Lower lobe of right lung (tissue), 2 donors: Measurements from ENCODE around the gene TRAPPC2. TPM values are rescaled to one million over a fixed set of nuclear protein-coding genes. Genes with fewer than 3 reads are reported as not detected.

Experiments
- ATAC-seq, 2 donors: fragments of 200-7000 bp; cut with Tn5 transposase; one replicate each; pipeline ENCODE4 v1.9.1; 2020 to 2022; ENCODE audit warnings: mild to moderate bottlenecking in 2 of 2, moderate library complexity in 2 of 2
- DNase-seq: peaks from one replicate; pipeline ENCODE4 v3.0.0-alpha.2; 2020
- H3K27ac ChIP-seq: fragments of 200-600 bp; one replicate; pipeline ENCODE4 v1.8.0; 2022
- H3K27me3 ChIP-seq: fragments of 200-600 bp; one replicate; pipeline ENCODE4 v1.8.0; 2022; ENCODE audit warnings: low read depth
- H3K36me3 ChIP-seq: fragments of 200-600 bp; one replicate; pipeline ENCODE4 v1.8.0; 2022; ENCODE audit warnings: mild to moderate bottlenecking
- H3K4me1 ChIP-seq: fragments of 200-600 bp; one replicate; pipeline ENCODE4 v1.8.0; 2022
- H3K4me3 ChIP-seq: fragments of 200-600 bp; one replicate; pipeline ENCODE4 v1.8.0; 2022; ENCODE audit warnings: mild to moderate bottlenecking
- H3K9me3 ChIP-seq: fragments of 200-600 bp; one replicate; pipeline ENCODE4 v1.8.0; 2022
- intact Hi-C: fragments of 100-400 bp; cut with DNase I; formaldehyde crosslinking; loops from one replicate; pipeline ENCODE4 v1.11.0; 2022
- total RNA-seq: library from RNA; stranded (reverse); fragmentation: NEBNext Ultra II Directional; extraction: Animal tissue kit (Norgen Biotek cat#: 25700); gene quantifications from one replicate; pipeline ENCODE4 v1.2.1, GENCODE V29; 2021
- TF ChIP-seq, protein P1 (sequence below): fragments of 200-600 bp; IDR thresholded peaks from one replicate; pipeline ENCODE4 v1.8.0; 2022; ENCODE audit warnings: antibody characterized with exemption, mild to moderate bottlenecking
- donor health status: DM: no; HTN: yes; CAD: no; lungs with severe emphysema.

Gene TRAPPC2
- total RNA-seq, 1 donor from 2014 or later = 15.8 TPM

DNA sequence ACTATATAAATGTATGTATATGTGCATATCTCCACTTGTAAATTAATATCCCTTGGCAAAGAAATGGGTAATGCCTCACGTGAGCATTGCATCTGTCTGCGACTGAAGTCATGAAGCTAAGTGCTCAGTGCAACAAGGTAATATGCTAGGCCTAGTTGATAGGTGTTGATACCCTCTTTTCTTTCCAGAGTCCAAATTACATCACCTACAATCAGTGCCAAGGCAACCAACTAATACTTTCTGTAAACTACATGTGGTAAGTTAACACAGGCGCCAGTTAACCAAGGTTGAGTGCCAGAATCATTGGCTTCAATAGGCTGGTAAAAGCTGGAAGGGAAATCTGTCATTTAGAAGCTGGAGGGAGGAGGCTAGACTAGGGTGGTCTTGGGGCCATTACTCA is 41.4 kb upstream of the TRAPPC2 start:
- Histone ChIP-seq H3K4me3 (no peak overlapping the region), H3K4me1 (no peaks in the 10 kb centered on the region), H3K9me3 (no peaks in the 10 kb centered on the region), H3K36me3 (peaks cover 25% of the 10 kb centered on the region), H3K27me3 (no peaks in the 10 kb centered on the region), H3K27ac (no peak overlapping the region)
- DNase-seq (no peak), ATAC-seq (no peak)
- intact Hi-C loops = no loop called here
- TF ChIP-seq, protein P1, sequence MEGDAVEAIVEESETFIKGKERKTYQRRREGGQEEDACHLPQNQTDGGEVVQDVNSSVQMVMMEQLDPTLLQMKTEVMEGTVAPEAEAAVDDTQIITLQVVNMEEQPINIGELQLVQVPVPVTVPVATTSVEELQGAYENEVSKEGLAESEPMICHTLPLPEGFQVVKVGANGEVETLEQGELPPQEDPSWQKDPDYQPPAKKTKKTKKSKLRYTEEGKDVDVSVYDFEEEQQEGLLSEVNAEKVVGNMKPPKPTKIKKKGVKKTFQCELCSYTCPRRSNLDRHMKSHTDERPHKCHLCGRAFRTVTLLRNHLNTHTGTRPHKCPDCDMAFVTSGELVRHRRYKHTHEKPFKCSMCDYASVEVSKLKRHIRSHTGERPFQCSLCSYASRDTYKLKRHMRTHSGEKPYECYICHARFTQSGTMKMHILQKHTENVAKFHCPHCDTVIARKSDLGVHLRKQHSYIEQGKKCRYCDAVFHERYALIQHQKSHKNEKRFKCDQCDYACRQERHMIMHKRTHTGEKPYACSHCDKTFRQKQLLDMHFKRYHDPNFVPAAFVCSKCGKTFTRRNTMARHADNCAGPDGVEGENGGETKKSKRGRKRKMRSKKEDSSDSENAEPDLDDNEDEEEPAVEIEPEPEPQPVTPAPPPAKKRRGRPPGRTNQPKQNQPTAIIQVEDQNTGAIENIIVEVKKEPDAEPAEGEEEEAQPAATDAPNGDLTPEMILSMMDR = no peak

DNA sequence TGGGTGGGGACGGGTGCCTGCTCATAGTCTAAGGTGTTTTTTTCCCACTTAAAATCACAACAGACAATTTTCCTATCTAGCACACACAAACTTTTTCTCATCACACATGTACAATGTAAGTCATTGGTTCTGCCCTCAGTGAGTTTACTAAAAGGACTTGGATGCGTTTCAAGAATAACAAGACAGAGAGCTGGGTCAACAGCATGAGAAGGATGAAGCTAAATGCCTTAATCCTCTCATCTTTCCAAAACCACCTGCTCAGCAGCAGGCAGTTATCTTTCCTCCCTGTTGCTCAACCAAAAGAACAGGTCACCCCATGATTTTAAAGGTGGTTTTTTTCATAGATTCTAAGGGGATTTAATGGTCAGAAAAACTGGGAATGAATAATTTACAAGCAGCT is 40.3 kb upstream of the TRAPPC2 start:
- Histone ChIP-seq H3K27me3 (no peaks in the 10 kb centered on the region), H3K4me1 (no peaks in the 10 kb centered on the region), H3K36me3 (peaks cover 34% of the 10 kb centered on the region), H3K27ac (no peak overlapping the region), H3K9me3 (no peaks in the 10 kb centered on the region), H3K4me3 (no peak overlapping the region)
- TF ChIP-seq, protein P1 = no peak
- intact Hi-C loops = no loop called here
- DNase-seq = no peak
- no peak for ATAC-seq

DNA sequence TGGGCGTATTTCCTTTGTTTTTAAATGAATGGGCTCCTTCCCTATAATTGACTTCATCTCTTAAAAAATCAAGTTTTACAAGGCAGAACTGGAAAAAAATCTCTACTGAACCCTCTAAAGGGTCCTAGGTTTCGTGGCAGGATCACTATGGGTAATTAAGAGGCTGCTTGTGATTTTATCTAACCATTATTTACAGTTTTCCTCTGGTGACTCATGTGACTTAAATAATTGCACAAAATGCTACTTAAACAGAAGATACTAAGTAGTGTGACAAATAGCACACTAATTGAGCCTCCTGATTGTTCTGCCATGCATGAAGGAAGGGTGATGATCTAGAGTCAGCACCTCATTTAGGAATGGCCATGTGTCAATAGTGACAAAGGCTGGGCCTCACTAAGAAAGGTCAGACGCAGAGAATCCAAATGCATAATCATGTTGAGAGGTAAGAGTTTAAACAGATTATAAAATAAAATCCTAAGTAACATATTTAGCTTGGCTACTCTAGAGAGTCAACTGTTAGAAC is 35.7 kb upstream of the TRAPPC2 start:
- Histone ChIP-seq H3K4me3 (no peak overlapping the region), H3K27ac (no peak overlapping the region), H3K9me3 (no peaks in the 10 kb centered on the region), H3K36me3 (peaks cover 45% of the 10 kb centered on the region), H3K4me1 (peaks cover 8% of the 10 kb centered on the region), H3K27me3 (no peaks in the 10 kb centered on the region)
- DNase-seq = no peak
- TF ChIP-seq, protein P1 = no peak
- intact Hi-C loops = no loop called here
- ATAC-seq = no peak

DNA sequence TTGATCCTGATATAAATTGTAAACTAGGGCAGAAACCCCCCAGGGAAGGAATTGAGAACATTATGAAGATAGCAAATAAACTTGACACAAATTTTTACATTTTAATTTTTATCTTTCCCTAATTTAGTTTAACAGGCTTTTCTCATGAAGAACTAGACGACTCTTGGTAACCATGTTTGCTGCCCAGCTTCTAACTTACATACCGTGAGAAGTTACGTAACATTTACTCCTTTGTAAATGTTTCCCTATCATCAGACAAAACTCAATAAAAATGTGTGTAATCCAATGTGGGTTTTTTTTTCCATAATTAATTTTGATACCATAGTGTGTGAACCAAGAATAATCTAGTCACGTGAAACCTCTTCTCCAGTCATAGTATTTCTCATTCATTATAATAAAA is 34.5 kb upstream of the TRAPPC2 start:
- Histone ChIP-seq H3K4me1 (peaks cover 18% of the 10 kb centered on the region), H3K4me3 (no peak overlapping the region), H3K27me3 (no peaks in the 10 kb centered on the region), H3K36me3 (peaks cover 36% of the 10 kb centered on the region), H3K9me3 (no peaks in the 10 kb centered on the region), H3K27ac (no peak overlapping the region)
- no peak for ATAC-seq
- no peak for DNase-seq
- intact Hi-C loops = no loop called here
- TF ChIP-seq, protein P1 = no peak

DNA sequence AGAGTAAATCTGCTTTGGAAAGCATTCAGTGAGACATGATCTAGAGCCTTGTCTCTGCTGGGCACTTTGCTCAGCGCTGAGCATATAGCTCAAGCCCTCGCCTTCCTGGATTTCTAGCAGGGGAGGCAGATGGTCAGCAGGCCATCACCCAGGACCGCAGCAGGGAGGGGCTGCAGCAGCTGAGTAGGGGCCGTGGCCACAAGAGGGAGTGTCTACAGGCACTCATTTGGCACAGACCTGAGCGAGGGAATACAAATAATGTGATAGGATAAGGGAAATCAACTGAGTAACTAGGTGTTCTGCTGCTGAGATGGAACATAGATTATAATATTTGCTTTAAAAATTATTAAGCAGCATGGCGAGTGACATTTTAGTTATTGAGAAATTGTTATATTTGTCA is 30.3 kb upstream of the TRAPPC2 start:
- Histone ChIP-seq H3K27ac (peak overlapping the region; percentile 53), H3K36me3 (peaks cover 53% of the 10 kb centered on the region), H3K9me3 (no peaks in the 10 kb centered on the region), H3K4me3 (no peak overlapping the region), H3K4me1 (peaks cover 37% of the 10 kb centered on the region), H3K27me3 (no peaks in the 10 kb centered on the region)
- DNase-seq (no peak), ATAC-seq (peak in 1 of 2 donors; percentile 42)
- TF ChIP-seq, protein P1 = peak; percentile 16
- intact Hi-C loops = no loop called here

DNA sequence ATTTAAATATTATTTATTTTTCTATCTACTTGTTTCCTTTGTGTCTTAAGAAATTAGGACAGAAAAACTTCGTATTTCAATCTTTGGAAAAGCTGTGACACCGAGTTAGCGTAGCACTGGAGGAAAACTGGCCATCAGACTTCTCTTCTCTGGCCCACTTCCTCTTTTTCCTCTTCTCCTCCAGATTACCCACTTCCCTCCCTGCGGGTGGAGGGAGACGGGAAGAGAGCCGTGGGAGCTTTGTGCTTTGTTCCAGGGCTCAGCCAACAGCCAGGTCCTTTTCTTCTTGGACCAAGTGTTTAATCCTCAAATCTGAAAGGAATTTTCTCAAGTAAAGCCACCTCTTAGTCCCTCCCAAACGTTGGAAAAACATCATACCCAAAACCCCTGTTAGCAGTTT is 29.9 kb upstream of the TRAPPC2 start:
- H3K36me3 ChIP-seq = peaks cover 52% of the 10 kb centered on the region
- no peak overlapping the region for H3K4me3 ChIP-seq
- DNase-seq = no peak
- TF ChIP-seq, protein P1 = no peak
- peak overlapping the region; percentile 53 for H3K27ac ChIP-seq
- H3K9me3 ChIP-seq = no peaks in the 10 kb centered on the region
- no peaks in the 10 kb centered on the region for H3K27me3 ChIP-seq
- intact Hi-C loops = no loop called here
- H3K4me1 ChIP-seq = peaks cover 37% of the 10 kb centered on the region
- ATAC-seq = no peak
